GM23248 (cell line): ENCODE results near the gene SLC26A4. TPM values are rescaled to one million over a fixed set of nuclear protein-coding genes. Genes with fewer than 3 reads are reported as not detected.

ENCODE experiments used
- DNase-seq: peaks from one replicate; pipeline ENCODE4 v3.0.0-alpha.2; 2015
- H2AFZ ChIP-seq: fragments of 200-600 bp; sonication (generic); 2 replicates; pipeline ENCODE4 v1.6.1; 2016; ENCODE audit warnings: antibody characterized with exemption
- H3F3A ChIP-seq: fragments of 200-600 bp; sonication (generic); 2 replicates; pipeline ENCODE4 v1.6.1; 2016; ENCODE audit warnings: mild to moderate bottlenecking, antibody characterized with exemption, mixed run types; ENCODE audit not compliant: insufficient read depth
- H3K27ac ChIP-seq: fragments of 200-600 bp; sonication (generic); 2 replicates; pipeline ENCODE4 v1.5.1; 2016; ENCODE audit warnings: mild to moderate bottlenecking
- H3K27me3 ChIP-seq: fragments of 200-600 bp; sonication (generic); replicated peaks from 2 replicates; pipeline ENCODE4 v1.6.1; 2016; ENCODE audit warnings: mild to moderate bottlenecking; ENCODE audit not compliant: insufficient read depth
- H3K36me3 ChIP-seq: fragments of 200-600 bp; sonication (generic); 2 replicates; pipeline ENCODE4 v1.6.1; 2016; ENCODE audit warnings: low read depth, mild to moderate bottlenecking
- H3K4me1 ChIP-seq: fragments of 200-600 bp; sonication (generic); 2 replicates; pipeline ENCODE4 v1.6.1; 2016; ENCODE audit warnings: mild to moderate bottlenecking; ENCODE audit not compliant: insufficient read depth
- H3K4me2 ChIP-seq: fragments of 200-600 bp; sonication (generic); one replicate; pipeline ENCODE4 v1.6.1; 2016; ENCODE audit warnings: mild to moderate bottlenecking; ENCODE audit not compliant: unreplicated experiment
- H3K4me3 ChIP-seq: fragments of 200-600 bp; sonication (generic); 2 replicates; pipeline ENCODE4 v1.5.1; 2016; ENCODE audit warnings: mild to moderate bottlenecking
- H3K79me2 ChIP-seq: fragments of 200-600 bp; sonication (generic); 2 replicates; pipeline ENCODE4 v1.6.1; 2016; ENCODE audit warnings: mild to moderate bottlenecking; ENCODE audit not compliant: insufficient read depth
- H3K9ac ChIP-seq: fragments of 200-600 bp; sonication (generic); 2 replicates; pipeline ENCODE4 v1.6.1; 2016; ENCODE audit warnings: mild to moderate bottlenecking
- H3K9me2 ChIP-seq: fragments of 200-600 bp; sonication (generic); 2 replicates; pipeline ENCODE4 v1.6.1; 2016; ENCODE audit warnings: mixed run types, mild to moderate bottlenecking, moderate library complexity; ENCODE audit not compliant: insufficient read depth
- H3K9me3 ChIP-seq: fragments of 200-600 bp; sonication (generic); one replicate; pipeline ENCODE4 v1.6.1; 2017; ENCODE audit warnings: low read depth
- H4K20me1 ChIP-seq: fragments of 200-600 bp; sonication (generic); 2 replicates; pipeline ENCODE4 v1.6.0; 2016; ENCODE audit not compliant: insufficient read depth
- EZH2 ChIP-seq: fragments of 200-600 bp; sonication (generic); IDR thresholded peaks from 2 replicates; pipeline ENCODE4 v1.6.1; 2018; ENCODE audit warnings: antibody characterized with exemption, mild to moderate bottlenecking; ENCODE audit not compliant: insufficient read depth, poor library complexity, severe bottlenecking
- EZH2phosphoT487 ChIP-seq: fragments of 200-600 bp; sonication (generic); IDR thresholded peaks from 2 replicates; pipeline ENCODE4 v1.6.1; 2018; ENCODE audit warnings: antibody characterized with exemption, moderate library complexity, mild to moderate bottlenecking, low read depth; ENCODE audit not compliant: insufficient read depth
- WGBS, 2 experiments: methylation state at CpG; one replicate each; pipeline ENCODE4 v1.1.6; 2015 to 2017; ENCODE audit warnings: low lambda C conversion rate in 2 of 2, low coverage in 1 of 2; ENCODE audit errors: missing lambda C conversion rate in 2 of 2; 5-methylcytosine and 5-hydroxymethylcytosine counted together
- in situ Hi-C: fragments of 300-500 bp; cut with MboI; formaldehyde crosslinking; loops from 2 replicates; pipeline ENCODE4 v1.15.0; 2020
- polyA plus RNA-seq: library from polyadenylated mRNA; unstranded; fragments of >200 nt; fragmentation: Nextera tagmentation; extraction: Ambion mirVana; gene quantifications from 2 replicates; pipeline ENCODE4 v1.2.1, GENCODE V29; 2016
- total RNA-seq: library from RNA; depleted of rRNA; stranded (reverse); fragments of >200 nt; shearing (Covaris generic); gene quantifications from 2 replicates; pipeline ENCODE4 v1.2.3, GENCODE V29; 2014

Gene SLC26A4
- total and polyA plus RNA-seq, 2 experiments from 2014 or later = 0.24 to 0.43 TPM

DNA sequence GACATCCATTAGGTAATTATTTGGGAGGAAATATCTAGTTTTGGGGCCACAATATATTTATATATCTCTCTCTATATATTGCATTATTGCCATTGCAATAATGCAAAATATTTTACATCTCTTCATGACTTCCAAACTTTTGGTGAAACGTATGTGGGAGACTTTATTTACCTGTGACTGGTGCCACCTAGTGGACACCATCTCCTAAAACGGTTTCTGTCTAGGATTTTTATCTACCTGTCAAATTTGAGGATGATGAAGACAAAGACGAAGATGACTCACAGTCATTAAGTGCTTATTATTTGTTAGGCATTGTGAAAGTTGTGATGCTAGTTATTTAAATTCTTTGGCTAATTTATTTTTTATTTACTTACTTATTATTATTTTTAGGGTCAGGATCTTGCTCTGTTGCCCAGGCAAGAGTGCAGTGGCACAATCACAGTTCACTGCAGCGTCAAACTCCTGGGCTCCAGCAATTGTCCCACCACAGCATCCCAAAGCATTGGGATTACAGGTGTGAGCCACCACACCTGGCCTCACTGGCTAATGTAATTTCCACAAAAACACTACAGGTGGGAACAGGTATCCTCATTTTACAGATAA is 64.6 kb downstream of the SLC26A4 start:
- in situ Hi-C loops = loop anchor here (25.0 kb wide), 2 partner anchors 263 to 412 kb away; partner anchors contain the start of genes GPR22 and LAMB4

DNA sequence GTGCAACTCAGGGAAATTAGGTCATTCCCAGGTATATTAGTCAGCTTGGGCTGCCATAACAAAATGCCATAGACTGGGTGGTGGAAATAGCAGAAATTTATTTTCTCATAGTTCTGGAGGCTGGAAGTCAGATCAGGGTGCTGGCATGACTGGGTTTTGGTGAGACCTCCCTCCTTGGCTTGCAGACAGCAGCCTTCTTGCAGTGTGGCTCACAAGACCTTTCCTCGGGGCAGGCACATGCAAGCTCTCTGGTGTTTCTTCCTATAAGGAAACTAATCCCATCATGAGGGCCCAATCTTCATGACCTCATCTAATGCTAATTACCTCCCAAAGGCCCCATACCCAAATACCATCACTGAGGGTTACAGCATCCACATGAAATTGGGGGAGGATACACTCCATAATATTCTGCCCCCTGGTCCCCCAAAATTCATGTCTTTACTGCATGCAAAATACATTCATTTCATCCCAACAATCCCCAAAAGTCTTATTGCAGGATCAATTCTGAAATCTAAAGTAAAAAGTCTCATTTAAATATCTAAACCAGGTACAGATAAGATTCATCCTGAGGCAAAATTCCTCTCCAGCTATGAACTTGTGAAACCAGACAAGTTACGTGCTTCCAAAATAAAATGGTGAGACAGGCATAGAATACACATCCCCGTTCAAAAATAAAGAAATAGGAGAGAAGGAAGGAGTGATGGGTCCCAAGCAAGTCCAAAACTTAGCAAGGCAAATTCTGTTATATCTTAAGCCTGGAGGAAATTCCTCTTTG is 65.9 kb downstream of the SLC26A4 start:
- TF ChIP-seq EZH2phosphoT487 (no peak), EZH2 (no peak)
- no peaks in the 10 kb centered on the region for H3K9me3 ChIP-seq
- no peaks in the 10 kb centered on the region; the same call in 1 of the 2 replicates for H3F3A ChIP-seq
- WGBS, 2 experiments = 53 to 57% methylated on average over 3 of the region's 3 CpGs
- no peak overlapping the region for H3K9ac ChIP-seq
- peaks cover 6% of the 10 kb centered on the region; the same call in 1 of the 2 replicates for H3K4me1 ChIP-seq
- no peak overlapping the region for H2AFZ ChIP-seq
- DNase-seq = peak; percentile 16
- H3K36me3 ChIP-seq = no peaks in the 10 kb centered on the region
- H3K4me2 ChIP-seq = no peak overlapping the region
- in situ Hi-C loops = loop anchor here (25.0 kb wide), 2 partner anchors 264 to 411 kb away; partner anchors contain the start of genes GPR22 and LAMB4
- H4K20me1 ChIP-seq = no peaks in the 10 kb centered on the region
- no peak overlapping the region for H3K4me3 ChIP-seq
- no peaks in the 10 kb centered on the region for H3K9me2 ChIP-seq
- H3K79me2 ChIP-seq = no peaks in the 10 kb centered on the region
- no peak overlapping the region for H3K27ac ChIP-seq
- H3K27me3 ChIP-seq = peaks cover 10% of the 10 kb centered on the region

More for the DNA sequence above, 64.6 kb downstream of the SLC26A4 start:
- WGBS, 2 experiments = 12 to 16% methylated on average over 4 of the region's 4 CpGs
- Histone ChIP-seq H3K36me3 (no peaks in the 10 kb centered on the region), H3K4me3 (no peak overlapping the region), H3F3A (no peaks in the 10 kb centered on the region; the same call in 1 of the 2 replicates), H3K79me2 (no peaks in the 10 kb centered on the region), H3K27ac (no peak overlapping the region), H2AFZ (no peak overlapping the region), H3K9ac (no peak overlapping the region), H3K9me3 (no peaks in the 10 kb centered on the region), H3K4me2 (no peak overlapping the region), H3K4me1 (peaks cover 6% of the 10 kb centered on the region; the same call in 1 of the 2 replicates), H3K9me2 (no peaks in the 10 kb centered on the region), H4K20me1 (no peaks in the 10 kb centered on the region), H3K27me3 (peaks cover 10% of the 10 kb centered on the region)
- no peak for TF ChIP-seq EZH2phosphoT487
- no peak for TF ChIP-seq EZH2
- DNase-seq = peak; percentile 63

DNA sequence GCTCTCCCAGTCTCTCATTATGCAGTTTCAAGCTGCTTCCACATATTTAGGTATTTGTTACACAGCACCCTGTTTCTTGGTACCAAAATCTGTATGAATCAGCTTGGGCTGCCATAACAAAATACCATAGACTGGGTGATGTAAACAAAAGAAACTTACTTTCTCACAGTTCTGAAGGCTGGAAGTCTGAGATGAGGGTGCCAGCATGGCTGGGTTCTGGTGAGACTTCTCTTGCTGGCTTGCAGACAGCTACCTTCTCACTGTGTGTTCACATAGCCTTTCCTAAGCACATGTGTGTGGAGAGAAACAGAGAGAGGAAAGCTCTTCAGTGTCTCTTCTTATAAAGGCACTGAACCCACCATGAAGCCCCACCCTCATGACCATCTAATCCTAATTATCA is 67.6 kb downstream of the SLC26A4 start:
- Histone ChIP-seq H3K4me3 (no peak overlapping the region), H3K9me2 (no peaks in the 10 kb centered on the region), H3K36me3 (no peaks in the 10 kb centered on the region), H3K27me3 (peaks cover 10% of the 10 kb centered on the region), H3F3A (no peaks in the 10 kb centered on the region; the same call in 1 of the 2 replicates), H3K4me2 (no peak overlapping the region), H3K9ac (no peak overlapping the region), H3K27ac (no peak overlapping the region), H3K79me2 (no peaks in the 10 kb centered on the region), H3K9me3 (no peaks in the 10 kb centered on the region), H3K4me1 (peaks cover 2% of the 10 kb centered on the region; the same call in 1 of the 2 replicates), H2AFZ (no peak overlapping the region), H4K20me1 (no peaks in the 10 kb centered on the region)
- in situ Hi-C loops = loop anchor here (25.0 kb wide), 2 partner anchors 266 to 409 kb away; partner anchors contain the start of genes GPR22 and LAMB4
- DNase-seq = no peak
- TF ChIP-seq EZH2phosphoT487 (no peak), EZH2 (no peak)

DNA sequence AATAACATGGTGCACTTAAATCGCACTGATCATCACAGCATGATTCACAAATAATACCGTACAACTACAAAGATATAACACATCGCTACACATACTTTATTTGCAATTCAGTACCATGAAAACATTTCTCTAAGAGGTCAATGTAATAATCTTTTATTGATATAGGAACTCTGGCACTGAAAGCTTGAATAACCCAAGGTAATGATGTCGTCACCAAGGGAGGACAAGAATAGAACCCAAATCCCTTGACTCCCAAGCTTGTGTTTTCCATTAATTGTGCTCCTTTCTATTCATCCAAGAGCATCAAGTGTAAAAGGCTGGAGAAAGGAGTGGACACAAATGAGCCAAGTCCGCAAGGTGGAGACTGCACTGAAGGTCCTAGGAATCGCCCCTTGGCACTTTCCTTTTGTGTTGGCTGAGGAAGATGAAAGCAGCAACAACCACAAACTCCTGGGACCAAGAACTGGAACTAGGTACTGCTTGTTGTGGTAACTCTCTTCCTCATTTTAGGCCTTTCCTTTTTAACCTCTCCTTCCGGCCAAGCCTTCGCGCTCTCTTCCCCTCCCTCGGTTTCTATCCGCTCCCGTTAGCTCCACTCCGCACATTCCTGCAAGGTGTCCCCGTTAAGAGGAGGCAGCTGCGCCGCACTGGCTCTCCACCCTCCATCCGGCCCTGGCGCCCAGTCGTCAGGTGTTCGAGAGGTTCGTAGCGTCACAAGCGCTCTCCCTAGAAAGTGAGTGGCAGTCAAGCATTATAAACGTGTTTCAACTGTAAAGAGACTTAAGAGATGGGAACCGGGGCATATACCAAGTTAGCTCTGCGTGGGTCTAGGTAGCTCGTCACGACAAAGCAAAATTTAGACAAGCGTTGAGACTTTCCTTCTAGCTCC is 82.3 kb downstream of the SLC26A4 start:
- peaks cover 40% of the 10 kb centered on the region for H3K79me2 ChIP-seq
- H3K36me3 ChIP-seq = no peaks in the 10 kb centered on the region
- H3K9me3 ChIP-seq = no peaks in the 10 kb centered on the region
- peaks cover 37% of the 10 kb centered on the region for H3K4me1 ChIP-seq
- H4K20me1 ChIP-seq = peaks cover 13% of the 10 kb centered on the region; the same call in 1 of the 2 replicates
- H3F3A ChIP-seq = peaks cover 15% of the 10 kb centered on the region
- whole genome bisulfite sequencing, 2 experiments = 17% methylated on average over 29 of the region's 29 CpGs
- peak overlapping the region; percentile 92 for H3K9ac ChIP-seq
- DNase-seq = no peak
- H3K4me3 ChIP-seq = peak overlapping the region; percentile 92
- TF ChIP-seq EZH2phosphoT487 (no peak), EZH2 (no peak)
- no peaks in the 10 kb centered on the region for H3K9me2 ChIP-seq
- H3K4me2 ChIP-seq = peak overlapping the region; percentile 99
- no peaks in the 10 kb centered on the region for H3K27me3 ChIP-seq
- in situ Hi-C loops = loop anchor here (25.0 kb wide), 2 partner anchors 281 to 394 kb away; partner anchors contain the start of genes GPR22 and LAMB4
- peak overlapping the region; percentile 93 for H3K27ac ChIP-seq
- peak overlapping the region; percentile 99 for H2AFZ ChIP-seq
